ENCODE results near the gene PPFIBP2.

Gene PPFIBP2

GRCh38 chr11:7683571-7683970 lies 169.8 kb downstream of the PPFIBP2 start:
- Histone ChIP-seq H3K4me1 (ENCODE audit: low read length) (no peaks in the 10 kb centered on the region), H3F3A (ENCODE audit: insufficient read depth, low read length) (no peaks in the 10 kb centered on the region), H3K9me3 (replicated peaks; ENCODE audit: insufficient read depth, low read length) (no peaks in the 10 kb centered on the region), H2AFZ (ENCODE audit: low read length) (no peak overlapping the region), H3K4me2 (ENCODE audit: low read depth, low read length) (no peak overlapping the region), H3K27me3 (replicated peaks; ENCODE audit: insufficient read depth, low read length) (no peaks in the 10 kb centered on the region), H3K79me2 (ENCODE audit: low read length) (no peaks in the 10 kb centered on the region), H3K4me3 (ENCODE audit: low read length) (no peak overlapping the region), H3K27ac (ENCODE audit: low read length) (no peak overlapping the region), H3K36me3 (replicated peaks; ENCODE audit: insufficient read depth, low read length) (no peaks in the 10 kb centered on the region), H3K9ac (ENCODE audit: low read length) (no peak overlapping the region), H4K20me1 (ENCODE audit: insufficient read depth, low read length) (no peaks in the 10 kb centered on the region), H3K9me2 (replicated peaks; ENCODE audit: insufficient read depth, low read length) (no peaks in the 10 kb centered on the region)
- no peak for DNase-seq
- no peak for TF ChIP-seq EZH2 (optimal IDR thresholded peaks at IDR 0.05; ENCODE audit: low read depth, low read length)
- TF ChIP-seq EZH2phosphoT487 (IDR thresholded peaks at IDR 0.05; ENCODE audit: low read length): no peak
- TF ChIP-seq CTCF (IDR thresholded peaks at IDR 0.05; ENCODE audit: low read length): no peak

GRCh38 chr11:7686761-7687160 lies 173.0 kb downstream of the PPFIBP2 start:
- Histone ChIP-seq H4K20me1 (ENCODE audit: insufficient read depth, low read length) (no peaks in the 10 kb centered on the region), H2AFZ (ENCODE audit: low read length) (no peak overlapping the region), H3K27me3 (replicated peaks; ENCODE audit: insufficient read depth, low read length) (no peaks in the 10 kb centered on the region), H3K4me3 (ENCODE audit: low read length) (no peak overlapping the region), H3K4me1 (ENCODE audit: low read length) (no peaks in the 10 kb centered on the region), H3K9me2 (replicated peaks; ENCODE audit: insufficient read depth, low read length) (no peaks in the 10 kb centered on the region), H3K36me3 (replicated peaks; ENCODE audit: insufficient read depth, low read length) (no peaks in the 10 kb centered on the region), H3K79me2 (ENCODE audit: low read length) (no peaks in the 10 kb centered on the region), H3F3A (ENCODE audit: insufficient read depth, low read length) (no peaks in the 10 kb centered on the region), H3K4me2 (ENCODE audit: low read depth, low read length) (no peak overlapping the region), H3K9ac (ENCODE audit: low read length) (no peak overlapping the region), H3K27ac (ENCODE audit: low read length) (no peak overlapping the region), H3K9me3 (replicated peaks; ENCODE audit: insufficient read depth, low read length) (no peaks in the 10 kb centered on the region)
- TF ChIP-seq EZH2 (optimal IDR thresholded peaks at IDR 0.05; ENCODE audit: low read depth, low read length): no peak
- no peak for TF ChIP-seq CTCF (IDR thresholded peaks at IDR 0.05; ENCODE audit: low read length)
- no peak for TF ChIP-seq EZH2phosphoT487 (IDR thresholded peaks at IDR 0.05; ENCODE audit: low read length)
- DNase-seq: no peak

- Histone ChIP-seq H3K27ac (ENCODE audit: low read length) (no peak overlapping the region), H3K9ac (ENCODE audit: low read length) (no peak overlapping the region), H3K9me2 (replicated peaks; ENCODE audit: insufficient read depth, low read length) (no peaks in the 10 kb centered on the region), H3K4me3 (ENCODE audit: low read length) (no peak overlapping the region), H2AFZ (ENCODE audit: low read length) (no peak overlapping the region), H3K4me2 (ENCODE audit: low read depth, low read length) (no peak overlapping the region), H3K9me3 (replicated peaks; ENCODE audit: insufficient read depth, low read length) (no peaks in the 10 kb centered on the region), H3K4me1 (ENCODE audit: low read length) (no peaks in the 10 kb centered on the region), H3K79me2 (ENCODE audit: low read length) (no peaks in the 10 kb centered on the region), H3F3A (ENCODE audit: insufficient read depth, low read length) (no peaks in the 10 kb centered on the region), H3K36me3 (replicated peaks; ENCODE audit: insufficient read depth, low read length) (no peaks in the 10 kb centered on the region), H3K27me3 (replicated peaks; ENCODE audit: insufficient read depth, low read length) (no peaks in the 10 kb centered on the region), H4K20me1 (ENCODE audit: insufficient read depth, low read length) (no peaks in the 10 kb centered on the region)
- TF ChIP-seq EZH2phosphoT487 (IDR thresholded peaks at IDR 0.05; ENCODE audit: low read length) (no peak), EZH2 (optimal IDR thresholded peaks at IDR 0.05; ENCODE audit: low read depth, low read length) (no peak), CTCF (IDR thresholded peaks at IDR 0.05; ENCODE audit: low read length) (no peak)
- no peak for DNase-seq
These were observed 173.6 kb downstream of the PPFIBP2 start for GRCh38 chr11:7687386-7687785.
